NB4 (cell line): ENCODE results near the gene ATG12.

Experiments used
- DNase-seq: peaks from one replicate; pipeline ENCODE4 v3.0.0; 2010; ENCODE audit warnings: low read depth
- H3K4me3 ChIP-seq: one replicate; pipeline ENCODE4 v1.5.1; 2011; ENCODE audit warnings: mild to moderate bottlenecking, low read depth, low read length, moderate library complexity
- CTCF ChIP-seq: IDR thresholded peaks from one replicate; pipeline ENCODE4 v1.5.1; 2012; ENCODE audit warnings: low read depth, low read length
- MAX ChIP-seq: IDR thresholded peaks from 2 replicates; pipeline ENCODE4 v1.6.1; 2011; ENCODE audit warnings: low read depth, low read length
- MYC ChIP-seq: IDR thresholded peaks from 2 replicates; pipeline ENCODE4 v1.6.1; 2011; ENCODE audit warnings: low read depth, low read length
- POLR2A ChIP-seq: IDR thresholded peaks from 2 replicates; pipeline ENCODE4 v1.6.1; 2011; ENCODE audit warnings: mild to moderate bottlenecking; ENCODE audit not compliant: insufficient read length; ENCODE audit errors: extremely low read depth

ATG12 gene

DNA sequence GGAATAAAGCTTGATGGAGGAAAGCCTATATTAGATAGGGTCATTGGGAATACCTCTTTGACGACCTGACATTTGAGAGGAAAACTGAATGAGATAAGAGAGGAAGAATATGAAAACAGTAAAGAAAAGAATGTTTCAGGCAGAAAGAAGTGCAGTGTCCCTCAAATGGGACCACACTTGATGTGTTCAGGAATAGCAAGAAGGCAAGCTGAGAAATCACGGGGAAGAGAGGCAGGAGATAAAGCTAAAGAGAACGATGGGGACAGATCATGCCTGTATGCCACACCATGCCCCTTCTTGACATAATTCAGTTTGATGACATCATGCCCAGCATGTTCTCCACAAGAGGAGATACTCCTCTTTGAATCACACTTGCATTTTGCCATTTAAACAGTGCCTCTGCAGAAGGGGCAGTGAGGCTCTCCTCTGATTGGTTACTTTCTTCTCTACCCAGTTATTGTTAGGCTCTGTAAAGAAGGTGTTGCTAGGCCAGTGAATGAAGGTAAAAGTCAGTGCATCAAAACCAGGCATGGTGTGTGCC is 8.0 kb upstream of the ATG12 start:
- DNase-seq: no peak
- no peak for TF ChIP-seq CTCF
- no peak for TF ChIP-seq POLR2A
- no peak for TF ChIP-seq MAX

DNA sequence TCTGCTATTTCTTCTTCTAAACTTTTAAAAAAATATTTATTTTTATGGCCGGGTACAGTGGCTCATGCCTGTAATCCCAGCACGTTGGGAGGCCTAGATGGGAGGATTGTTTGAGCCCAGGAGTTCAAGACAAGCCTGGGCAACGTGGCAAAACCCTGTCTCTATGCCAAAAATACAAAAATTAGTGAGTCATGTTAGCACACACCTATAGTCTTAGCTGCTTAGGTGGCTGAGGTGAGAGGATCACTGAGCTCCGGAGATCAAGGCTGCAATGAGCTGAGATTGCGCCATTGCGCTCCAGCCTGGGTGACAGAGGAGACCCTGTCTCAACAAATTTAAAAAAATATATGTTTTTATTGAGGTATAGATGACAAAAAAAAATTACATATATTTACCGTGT is 5.9 kb upstream of the ATG12 start:
- TF ChIP-seq MAX: no peak
- DNase-seq: no peak
- no peak overlapping the region for H3K4me3 ChIP-seq

More for the DNA sequence above, 8.0 kb upstream of the ATG12 start:
- no peak overlapping the region for H3K4me3 ChIP-seq

GRCh38 chr5:115844321-115844817 is 3.0 kb upstream of the ATG12 start:
- TF ChIP-seq CTCF: no peak
- no peak for TF ChIP-seq MYC
- TF ChIP-seq POLR2A: no peak
- TF ChIP-seq MAX: no peak
- H3K4me3 ChIP-seq: no peak overlapping the region
- no peak for DNase-seq

DNA sequence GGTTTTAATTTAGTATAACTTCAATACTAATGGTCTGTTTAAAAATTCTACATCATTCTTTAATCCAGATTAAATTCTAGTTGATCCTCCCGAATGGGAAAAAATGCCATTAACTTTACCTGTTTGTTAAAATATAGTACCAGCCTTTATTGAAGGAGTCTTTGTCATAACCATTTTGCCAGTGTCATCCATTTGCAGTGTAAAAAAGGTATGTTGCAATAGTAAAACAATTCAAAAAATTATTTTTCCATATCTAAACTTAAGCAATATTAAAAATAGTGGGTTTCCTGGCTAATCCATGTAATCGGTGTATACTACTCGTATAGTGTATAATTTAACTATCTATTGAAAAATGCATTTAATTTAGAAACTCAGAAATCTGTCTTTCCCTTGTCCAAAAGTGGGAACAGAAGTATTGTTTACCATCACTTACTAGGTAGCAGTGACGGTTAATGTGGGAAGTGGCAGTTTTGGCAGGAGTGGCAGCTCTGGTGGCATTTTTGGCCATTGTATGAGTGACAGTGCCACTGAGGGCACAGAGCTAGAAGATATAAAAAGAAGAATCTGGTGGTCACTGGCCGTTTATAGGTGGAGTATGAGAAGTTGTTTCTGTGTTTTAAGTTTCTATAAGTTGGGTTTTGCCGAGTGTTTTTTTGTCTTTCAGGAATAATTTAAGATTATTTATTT is 2.2 kb upstream of the ATG12 start:
- peak; percentile 11 for DNase-seq
- TF ChIP-seq POLR2A (no peak), CTCF (no peak), MAX (no peak), MYC (no peak)
- peak overlapping the region; percentile 91 for H3K4me3 ChIP-seq

- DNase-seq: no peak
- peak overlapping the region; percentile 91 for H3K4me3 ChIP-seq
- no peak for TF ChIP-seq CTCF
- TF ChIP-seq POLR2A: no peak
- TF ChIP-seq MYC: no peak
- TF ChIP-seq MAX: no peak
Observed at GRCh38 chr5:115842952-115843351, 1.6 kb upstream of the ATG12 start.

DNA sequence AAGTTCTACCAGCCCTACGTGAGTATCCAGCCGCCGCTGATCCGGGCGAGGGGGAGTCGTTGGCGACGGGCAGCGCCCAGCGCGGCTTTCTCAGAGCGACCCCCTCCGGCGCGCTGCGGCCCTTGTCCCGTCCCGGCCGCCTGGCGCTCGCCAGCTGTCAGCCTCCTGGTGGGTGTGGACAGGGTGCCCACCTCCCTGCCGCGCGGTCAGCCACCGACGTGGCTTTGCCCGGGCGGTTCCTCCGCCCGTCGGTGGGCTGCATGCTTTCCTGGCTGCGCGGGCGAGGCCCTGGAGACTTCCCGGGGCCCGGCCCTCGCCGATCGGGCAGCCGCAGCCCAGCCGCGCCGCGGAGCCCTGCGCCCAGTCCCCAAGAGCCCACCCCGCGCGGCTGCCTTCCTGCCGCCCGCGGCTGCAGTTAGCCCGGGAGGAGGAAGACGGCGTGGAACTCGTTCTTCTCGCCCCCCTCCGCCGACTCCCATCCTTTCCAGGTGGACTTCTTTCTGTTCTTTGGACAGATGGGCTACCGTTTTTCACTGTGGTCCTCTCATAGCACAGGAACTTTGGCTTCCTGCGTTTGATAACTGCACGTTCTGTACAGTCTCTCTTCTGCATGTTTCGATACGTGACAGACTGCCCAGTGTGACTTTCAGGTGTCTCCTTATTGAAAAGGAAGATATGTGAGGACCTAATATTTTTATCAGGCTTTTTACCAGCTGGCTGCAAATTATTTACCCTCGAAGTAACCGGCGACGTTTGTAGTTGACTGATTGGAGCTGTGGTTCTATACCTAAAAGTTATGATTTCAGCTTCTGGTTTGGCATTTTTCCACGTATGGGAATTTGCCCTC is 947 bp upstream of the ATG12 start:
- H3K4me3 ChIP-seq: peak overlapping the region; percentile 91
- TF ChIP-seq MYC (peak; percentile 49; the same call in 1 of the 2 replicates), MAX (peak; percentile 31), CTCF (peak; percentile 19), POLR2A (no peak)
- peak; percentile 81 for DNase-seq
